Measurements from ENCODE around the gene GNL2. TPM values are rescaled to one million over a fixed set of nuclear protein-coding genes. Genes with fewer than 3 reads are reported as not detected.

Gene GNL2
- total and polyA plus RNA-seq, 9 of the 15 experiments (the other 6 are each of a cell fraction or from before 2014, with no cell fraction given): 156 to 371 (median 263) TPM

Small RNAs within 50 kb of the gene (small RNA-seq; reads per million reads assigned to genes)
- not detected for gene AL034379.1

Other genes starting within 250 kb of the GNL2 start
Only the 7 nearest of the 10 such genes appear.
- gene ZC3H12A, start 121.4 kb downstream of the GNL2 start, total RNA-seq (2014; rRNA removed): 9.3 and 9.4 TPM in 2 replicates
- gene ZC3H12A, start 121.4 kb downstream of the GNL2 start, total RNA-seq (2014; rRNA removed; fragmentation: Illumina TruSeq; extraction: Trizol): 1.2 and 1.7 TPM in 2 replicates
- 6.7 and 7.1 TPM in 2 replicates for gene ZC3H12A, start 121.4 kb downstream of the GNL2 start, total RNA-seq (2015; rRNA removed; fragmentation: Illumina TruSeq; extraction: Trizol)
- 9.4 and 11.4 TPM in 2 replicates for gene ZC3H12A, start 121.4 kb downstream of the GNL2 start, total RNA-seq (2021)
- 7.0 and 8.6 TPM in 2 replicates for gene ZC3H12A, start 121.4 kb downstream of the GNL2 start, polyA plus RNA-seq (2011; rRNA removed)
- gene ZC3H12A, start 121.4 kb downstream of the GNL2 start, polyA plus RNA-seq (2014; fragmentation: Illumina TruSeq; extraction: Trizol): 4.9 and 6.5 TPM in 2 replicates
- under 1 TPM; 0.14 to 0.22 TPM for gene ZC3H12A, start 121.4 kb downstream of the GNL2 start, polyA plus RNA-seq (2014; fragmentation: Nextera tagmentation; extraction: Ambion mirVana)
- 9.1 and 11.1 TPM in 2 replicates for gene ZC3H12A, start 121.4 kb downstream of the GNL2 start, polyA plus RNA-seq (2014; rRNA removed)
- gene MEAF6, start 81.2 kb downstream of the GNL2 start, total RNA-seq (2014; rRNA removed): 111 and 137 TPM in 2 replicates
- 95.0 and 113 TPM in 2 replicates for gene MEAF6, start 81.2 kb downstream of the GNL2 start, total RNA-seq (2014; rRNA removed; fragmentation: Illumina TruSeq; extraction: Trizol)
- gene MEAF6, start 81.2 kb downstream of the GNL2 start, total RNA-seq (2015; rRNA removed; fragmentation: Illumina TruSeq; extraction: Trizol): 89.2 and 92.3 TPM in 2 replicates
- gene MEAF6, start 81.2 kb downstream of the GNL2 start, total RNA-seq (2021): 86.4 and 93.8 TPM in 2 replicates
- gene MEAF6, start 81.2 kb downstream of the GNL2 start, polyA plus RNA-seq (2011; rRNA removed): 70.0 and 77.3 TPM in 2 replicates
- gene MEAF6, start 81.2 kb downstream of the GNL2 start, polyA plus RNA-seq (2014; fragmentation: Illumina TruSeq; extraction: Trizol): 118 and 151 TPM in 2 replicates
- gene MEAF6, start 81.2 kb downstream of the GNL2 start, polyA plus RNA-seq (2014; fragmentation: Nextera tagmentation; extraction: Ambion mirVana): 10 to 100 TPM; 55.0 to 66.3 TPM
- gene MEAF6, start 81.2 kb downstream of the GNL2 start, polyA plus RNA-seq (2014; rRNA removed): 109 and 110 TPM in 2 replicates
- 25.7 and 25.9 TPM in 2 replicates for gene SNIP1, start 41.6 kb downstream of the GNL2 start, total RNA-seq (2014; rRNA removed)
- gene SNIP1, start 41.6 kb downstream of the GNL2 start, total RNA-seq (2014; rRNA removed; fragmentation: Illumina TruSeq; extraction: Trizol): 12.9 and 15.2 TPM in 2 replicates
- 15.3 and 16.6 TPM in 2 replicates for gene SNIP1, start 41.6 kb downstream of the GNL2 start, total RNA-seq (2015; rRNA removed; fragmentation: Illumina TruSeq; extraction: Trizol)
- 23.7 and 25.8 TPM in 2 replicates for gene SNIP1, start 41.6 kb downstream of the GNL2 start, total RNA-seq (2021)
- 12.0 and 13.7 TPM in 2 replicates for gene SNIP1, start 41.6 kb downstream of the GNL2 start, polyA plus RNA-seq (2011; rRNA removed)
- gene SNIP1, start 41.6 kb downstream of the GNL2 start, polyA plus RNA-seq (2014; fragmentation: Illumina TruSeq; extraction: Trizol): 11.9 and 14.6 TPM in 2 replicates
- 1 to 10 TPM; 2.9 TPM for gene SNIP1, start 41.6 kb downstream of the GNL2 start, polyA plus RNA-seq (2014; fragmentation: Nextera tagmentation; extraction: Ambion mirVana)
- 11.5 and 15.4 TPM in 2 replicates for gene SNIP1, start 41.6 kb downstream of the GNL2 start, polyA plus RNA-seq (2014; rRNA removed)
- gene DNALI1, start 39.0 kb downstream of the GNL2 start, total RNA-seq (2014; rRNA removed): 0.78 and 1.0 TPM in 2 replicates
- 0.87 and 1.1 TPM in 2 replicates for gene DNALI1, start 39.0 kb downstream of the GNL2 start, total RNA-seq (2014; rRNA removed; fragmentation: Illumina TruSeq; extraction: Trizol)
- 0.72 and 1.2 TPM in 2 replicates for gene DNALI1, start 39.0 kb downstream of the GNL2 start, total RNA-seq (2015; rRNA removed; fragmentation: Illumina TruSeq; extraction: Trizol)
- gene DNALI1, start 39.0 kb downstream of the GNL2 start, total RNA-seq (2021): 0.89 and 2.2 TPM in 2 replicates
- 1.0 and 1.2 TPM in 2 replicates for gene DNALI1, start 39.0 kb downstream of the GNL2 start, polyA plus RNA-seq (2011; rRNA removed)
- gene DNALI1, start 39.0 kb downstream of the GNL2 start, polyA plus RNA-seq (2014; fragmentation: Illumina TruSeq; extraction: Trizol): 1.3 and 1.7 TPM in 2 replicates
- 1 to 10 TPM in 1 of 2 experiments, under 1 TPM in 1; 0.87 to 2.0 TPM for gene DNALI1, start 39.0 kb downstream of the GNL2 start, polyA plus RNA-seq (2014; fragmentation: Nextera tagmentation; extraction: Ambion mirVana)
- gene DNALI1, start 39.0 kb downstream of the GNL2 start, polyA plus RNA-seq (2014; rRNA removed): 1.5 and 5.6 TPM in 2 replicates
- not detected in 2 replicates for gene RSPO1, start 39.0 kb upstream of the GNL2 start, total RNA-seq (2014; rRNA removed)
- not detected in 2 replicates for gene RSPO1, start 39.0 kb upstream of the GNL2 start, total RNA-seq (2014; rRNA removed; fragmentation: Illumina TruSeq; extraction: Trizol)
- gene RSPO1, start 39.0 kb upstream of the GNL2 start, total RNA-seq (2015; rRNA removed; fragmentation: Illumina TruSeq; extraction: Trizol): not detected in 2 replicates
- gene RSPO1, start 39.0 kb upstream of the GNL2 start, total RNA-seq (2021): not detected in 2 replicates
- not detected in 2 replicates for gene RSPO1, start 39.0 kb upstream of the GNL2 start, polyA plus RNA-seq (2011; rRNA removed)
- gene RSPO1, start 39.0 kb upstream of the GNL2 start, polyA plus RNA-seq (2014; fragmentation: Illumina TruSeq; extraction: Trizol): not detected in 2 replicates
- gene RSPO1, start 39.0 kb upstream of the GNL2 start, polyA plus RNA-seq (2014; fragmentation: Nextera tagmentation; extraction: Ambion mirVana): not detected
- not detected in 2 replicates for gene RSPO1, start 39.0 kb upstream of the GNL2 start, polyA plus RNA-seq (2014; rRNA removed)
- gene CDCA8, start 96.6 kb upstream of the GNL2 start, total RNA-seq (2014; rRNA removed): 26.4 and 29.3 TPM in 2 replicates
- gene CDCA8, start 96.6 kb upstream of the GNL2 start, total RNA-seq (2014; rRNA removed; fragmentation: Illumina TruSeq; extraction: Trizol): 35.8 and 38.3 TPM in 2 replicates
- gene CDCA8, start 96.6 kb upstream of the GNL2 start, total RNA-seq (2015; rRNA removed; fragmentation: Illumina TruSeq; extraction: Trizol): 34.4 and 37.7 TPM in 2 replicates
- gene CDCA8, start 96.6 kb upstream of the GNL2 start, total RNA-seq (2021): 72.5 and 81.8 TPM in 2 replicates
- gene CDCA8, start 96.6 kb upstream of the GNL2 start, polyA plus RNA-seq (2011; rRNA removed): 118 and 120 TPM in 2 replicates
- 117 and 124 TPM in 2 replicates for gene CDCA8, start 96.6 kb upstream of the GNL2 start, polyA plus RNA-seq (2014; fragmentation: Illumina TruSeq; extraction: Trizol)
- gene CDCA8, start 96.6 kb upstream of the GNL2 start, polyA plus RNA-seq (2014; fragmentation: Nextera tagmentation; extraction: Ambion mirVana): 100 to 1,000 TPM in 1 of 2 experiments, 10 to 100 TPM in 1; 84.3 to 148 TPM
- 74.1 and 81.7 TPM in 2 replicates for gene CDCA8, start 96.6 kb upstream of the GNL2 start, polyA plus RNA-seq (2014; rRNA removed)
- not detected in 2 replicates for gene EPHA10, start 169.2 kb upstream of the GNL2 start, total RNA-seq (2014; rRNA removed)
- not detected in 2 replicates for gene EPHA10, start 169.2 kb upstream of the GNL2 start, total RNA-seq (2014; rRNA removed; fragmentation: Illumina TruSeq; extraction: Trizol)
- gene EPHA10, start 169.2 kb upstream of the GNL2 start, total RNA-seq (2015; rRNA removed; fragmentation: Illumina TruSeq; extraction: Trizol): not detected in 2 replicates
- 0.02 TPM in 1 of 2 replicates, not detected in the other for gene EPHA10, start 169.2 kb upstream of the GNL2 start, total RNA-seq (2021)
- not detected in 2 replicates for gene EPHA10, start 169.2 kb upstream of the GNL2 start, polyA plus RNA-seq (2011; rRNA removed)
- gene EPHA10, start 169.2 kb upstream of the GNL2 start, polyA plus RNA-seq (2014; fragmentation: Illumina TruSeq; extraction: Trizol): not detected in 2 replicates
- gene EPHA10, start 169.2 kb upstream of the GNL2 start, polyA plus RNA-seq (2014; fragmentation: Nextera tagmentation; extraction: Ambion mirVana): under 1 TPM in 1 of 2 experiments, not detected in 1; 0.03 TPM
- not detected in 2 replicates for gene EPHA10, start 169.2 kb upstream of the GNL2 start, polyA plus RNA-seq (2014; rRNA removed)